ENCODE measurements around the gene CLASP2.
"Not testable (repeated sequence)": the region's sequence is repeated elsewhere in the genome, so short reads cannot be mapped to it uniquely, and the experiment has no call there.

Gene CLASP2

GRCh38 chr3:33687406-33688010 lies 30.5 kb downstream of the CLASP2 start:
- DNase-seq (ENCODE audit: low read depth, low spot score) = no peak

DNA sequence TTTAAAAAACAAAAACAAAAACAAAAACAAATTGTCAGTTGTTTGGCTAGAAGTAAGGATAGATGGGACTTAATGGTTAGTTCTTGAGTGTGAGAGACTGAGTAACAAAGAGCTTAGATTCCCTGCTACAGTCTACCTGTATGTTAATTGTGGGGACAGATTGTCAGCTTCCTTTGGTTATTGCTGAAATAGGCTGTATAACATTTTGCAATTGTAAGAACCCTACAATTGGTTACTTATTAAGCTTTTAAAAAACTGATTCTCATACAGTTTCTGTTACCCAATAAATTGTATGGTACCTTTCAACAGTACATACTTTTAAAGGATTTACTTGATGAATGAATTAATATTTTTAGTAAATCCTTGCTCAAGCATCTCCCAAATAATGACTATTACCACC lies 35.3 kb downstream of the CLASP2 start:
- DNase-seq (ENCODE audit: low read depth, low spot score) = no peak

GRCh38 chr3:33681667-33682066 lies 36.4 kb downstream of the CLASP2 start:
- no peak for DNase-seq (ENCODE audit: low read depth, low spot score)

GRCh38 chr3:33678073-33678472 lies 40.0 kb downstream of the CLASP2 start:
- DNase-seq (ENCODE audit: low read depth, low spot score) = no peak

GRCh38 chr3:33673436-33673835 lies 44.6 kb downstream of the CLASP2 start:
- DNase-seq (ENCODE audit: low read depth, low spot score) = not testable (repeated sequence)

- no peak for DNase-seq (ENCODE audit: low read depth, low spot score)
Measured at GRCh38 chr3:33668618-33669017, 49.4 kb downstream of the CLASP2 start.

DNA sequence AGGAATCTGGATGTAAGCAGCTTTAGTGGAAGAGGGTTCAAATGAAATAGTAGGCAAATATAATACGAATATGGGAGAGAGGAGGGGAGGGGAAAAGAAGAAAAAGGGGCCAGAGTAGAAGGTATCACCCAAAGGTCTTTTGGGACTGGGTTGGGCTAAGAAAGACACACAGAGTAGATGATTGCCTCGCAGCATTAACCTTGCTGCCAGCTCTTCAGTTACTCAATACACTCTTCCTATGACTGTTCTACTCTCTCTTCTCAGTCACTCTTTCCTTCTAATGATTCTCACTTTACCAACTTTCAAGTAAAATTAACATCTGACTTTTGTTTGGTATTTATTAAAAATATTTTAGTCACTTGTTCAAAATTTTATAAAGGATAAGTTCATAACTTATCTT lies 52.8 kb downstream of the CLASP2 start:
- DNase-seq (ENCODE audit: low read depth, low spot score) = no peak

GRCh38 chr3:33664195-33664594 lies 53.9 kb downstream of the CLASP2 start:
- DNase-seq (ENCODE audit: low read depth, low spot score) = no peak

DNA sequence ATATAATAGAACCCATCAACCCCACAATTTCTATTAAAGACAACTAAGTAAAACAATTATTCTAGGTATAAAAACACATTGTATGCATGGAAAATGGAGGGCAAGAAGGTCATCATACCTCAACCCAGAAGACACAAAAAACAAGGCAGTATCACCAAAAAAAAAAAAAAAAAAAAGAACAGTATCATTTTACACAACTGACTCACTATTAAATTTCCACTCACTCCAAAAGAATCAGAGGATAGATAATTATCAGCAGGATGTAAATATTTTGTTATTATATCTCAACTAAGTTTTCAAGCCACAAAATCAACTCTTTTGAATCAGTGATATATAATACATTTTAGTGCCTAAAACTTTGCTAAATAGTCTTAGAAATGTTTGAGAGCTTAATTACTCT lies 55.0 kb downstream of the CLASP2 start:
- DNase-seq (ENCODE audit: low read depth, low spot score) = no peak

DNA sequence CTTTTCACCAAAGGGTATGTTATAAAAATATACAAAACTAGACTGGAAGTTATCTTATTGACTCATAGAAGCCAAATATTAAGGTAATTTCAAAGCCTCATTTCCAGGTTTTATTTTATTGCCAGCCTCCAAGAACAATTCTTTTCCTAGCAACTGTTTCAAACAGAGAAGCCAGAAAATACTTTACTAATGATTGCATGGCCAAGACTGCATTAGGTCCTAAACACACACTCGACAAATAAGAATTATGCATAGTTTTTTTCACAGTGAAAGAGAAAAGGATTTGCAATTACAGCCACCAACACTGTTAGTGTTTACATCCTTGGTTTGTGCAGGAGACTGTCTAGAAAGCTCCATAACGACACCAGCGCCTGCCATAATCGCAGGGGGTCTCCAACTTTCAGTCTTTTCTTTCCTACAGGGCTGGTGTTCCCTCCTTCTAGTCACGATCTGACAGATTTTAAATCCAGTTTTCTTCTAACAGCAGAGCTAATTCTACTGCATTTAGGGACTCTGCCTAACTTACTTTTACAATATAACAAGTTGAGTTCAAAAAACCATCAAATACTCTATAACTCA lies 58.1 kb downstream of the CLASP2 start:
- no peak for DNase-seq (ENCODE audit: low read depth, low spot score)

DNA sequence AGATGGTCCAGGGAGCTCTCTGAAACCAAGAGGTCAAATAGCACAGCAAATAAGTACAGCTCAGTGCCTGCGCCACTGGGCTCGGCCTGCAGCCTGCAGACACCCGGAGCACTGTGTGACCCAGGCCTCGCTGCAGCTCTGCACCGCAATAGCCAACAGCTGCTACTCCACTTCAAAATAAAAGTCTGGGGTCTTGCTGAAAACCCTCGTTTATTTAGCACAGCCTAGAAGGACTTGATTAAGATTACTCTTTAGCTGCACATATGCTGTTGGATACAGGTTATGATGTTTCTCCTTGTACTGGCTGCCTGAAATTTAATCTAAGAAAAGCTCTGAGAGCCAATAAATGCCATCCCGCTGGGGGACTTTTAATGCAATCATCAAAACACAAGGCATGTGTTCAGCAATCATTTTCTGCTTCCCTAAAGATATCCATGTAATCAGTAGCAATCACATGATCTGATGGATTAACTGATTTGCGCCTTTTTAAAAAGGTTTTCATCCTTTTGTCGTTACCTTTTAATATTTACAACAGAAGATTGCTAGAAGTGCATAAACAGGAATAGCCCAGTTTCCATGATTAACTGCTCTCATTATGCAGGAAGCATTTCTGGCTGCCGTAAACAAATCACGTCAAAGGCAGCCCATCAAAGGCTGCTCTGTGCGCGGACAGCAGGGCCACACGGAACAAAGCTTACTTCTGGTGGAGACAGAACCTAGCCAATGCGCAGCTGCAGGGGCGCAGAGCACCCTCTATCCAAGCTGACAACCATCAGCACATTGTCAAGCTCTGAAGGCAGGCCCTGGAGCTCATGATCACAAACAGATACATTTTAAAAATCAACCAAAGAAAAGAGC lies 58.8 kb downstream of the CLASP2 start:
- DNase-seq (ENCODE audit: low read depth, low spot score) = no peak

- DNase-seq (ENCODE audit: low read depth, low spot score) = no peak
Measured at GRCh38 chr3:33658621-33658990, 59.4 kb downstream of the CLASP2 start.

DNA sequence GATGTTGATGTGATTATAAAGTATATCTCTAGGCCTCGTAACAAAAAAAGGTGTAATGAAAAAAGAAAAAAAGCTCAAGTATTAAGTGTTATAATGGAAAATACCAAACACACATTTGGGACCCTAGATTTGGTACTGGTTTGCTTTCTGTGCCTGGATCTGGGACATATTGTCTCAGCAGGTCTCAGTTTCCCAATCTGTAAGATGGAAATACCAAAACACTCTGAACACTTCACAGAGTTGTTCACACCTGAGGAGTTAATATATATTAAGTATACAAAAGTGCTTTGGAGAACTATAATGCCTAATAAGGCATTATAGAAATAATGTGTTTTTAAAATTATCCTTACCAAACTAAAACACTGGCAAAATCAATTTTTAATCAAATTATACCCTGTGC lies 60.0 kb downstream of the CLASP2 start:
- DNase-seq (ENCODE audit: low read depth, low spot score) = no peak

GRCh38 chr3:33652736-33653135 lies 65.3 kb downstream of the CLASP2 start:
- no peak for DNase-seq (ENCODE audit: low read depth, low spot score)

DNA sequence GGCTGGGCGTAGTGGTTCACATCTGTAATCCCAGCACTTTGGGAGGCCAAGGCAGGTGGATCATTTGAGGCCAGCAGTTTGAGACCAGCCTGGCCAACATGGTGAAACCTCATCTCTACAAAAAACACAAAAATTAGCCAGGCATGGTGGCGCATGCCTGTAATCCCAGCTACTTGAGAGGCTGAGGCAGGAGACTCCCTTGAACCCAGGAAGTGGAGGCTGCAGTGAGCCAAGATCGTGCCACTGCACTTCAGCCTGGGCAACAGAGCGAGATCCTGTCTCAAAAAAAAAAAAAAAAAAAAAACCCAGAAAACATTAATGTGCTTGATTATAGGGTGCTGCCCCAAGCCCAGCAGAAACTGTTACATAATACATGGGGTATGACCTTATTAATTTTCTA lies 67.0 kb downstream of the CLASP2 start:
- DNase-seq (ENCODE audit: low read depth, low spot score) = not testable (repeated sequence)

DNA sequence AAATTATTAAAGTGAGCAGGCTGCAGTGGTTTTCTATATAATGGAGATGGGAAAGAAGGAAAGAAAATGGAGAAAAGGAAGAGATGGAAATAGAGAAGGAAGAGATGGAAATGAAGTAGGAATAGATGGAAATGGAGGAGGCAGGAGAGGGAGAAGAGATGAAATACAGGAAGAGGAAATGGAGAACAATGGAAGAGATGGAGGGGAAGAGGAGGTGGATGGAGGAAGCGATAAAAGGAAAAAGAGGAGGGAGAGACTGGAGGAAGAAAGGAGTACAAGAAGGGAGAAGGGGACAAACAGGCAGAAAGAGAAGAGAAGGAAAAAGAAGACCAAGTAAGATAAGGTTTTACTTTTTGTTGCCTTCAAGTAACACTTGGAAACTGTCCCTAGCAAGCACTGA lies 67.6 kb downstream of the CLASP2 start:
- no peak for DNase-seq (ENCODE audit: low read depth, low spot score)

DNA sequence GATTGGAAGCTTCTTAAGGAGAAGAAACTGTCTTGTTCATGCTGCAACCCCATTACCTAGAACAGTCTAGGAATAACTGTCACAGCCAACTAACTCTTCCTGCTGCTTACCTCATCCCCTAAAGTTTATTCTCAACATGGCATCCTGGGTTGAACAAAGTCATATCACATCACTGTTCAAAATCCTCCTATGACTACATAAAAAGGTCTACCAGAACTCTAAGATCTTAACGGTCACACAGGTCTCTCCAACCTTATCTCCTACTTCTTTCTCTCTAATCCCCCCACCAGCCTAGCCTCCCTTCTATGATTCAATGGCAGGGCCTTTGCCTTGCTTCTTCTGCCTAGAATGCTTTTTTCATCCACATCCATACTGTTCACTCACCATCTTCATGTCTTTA lies 69.3 kb downstream of the CLASP2 start:
- DNase-seq (ENCODE audit: low read depth, low spot score) = no peak

GRCh38 chr3:33646406-33646805 lies 71.6 kb downstream of the CLASP2 start:
- DNase-seq (ENCODE audit: low read depth, low spot score) = no peak

DNA sequence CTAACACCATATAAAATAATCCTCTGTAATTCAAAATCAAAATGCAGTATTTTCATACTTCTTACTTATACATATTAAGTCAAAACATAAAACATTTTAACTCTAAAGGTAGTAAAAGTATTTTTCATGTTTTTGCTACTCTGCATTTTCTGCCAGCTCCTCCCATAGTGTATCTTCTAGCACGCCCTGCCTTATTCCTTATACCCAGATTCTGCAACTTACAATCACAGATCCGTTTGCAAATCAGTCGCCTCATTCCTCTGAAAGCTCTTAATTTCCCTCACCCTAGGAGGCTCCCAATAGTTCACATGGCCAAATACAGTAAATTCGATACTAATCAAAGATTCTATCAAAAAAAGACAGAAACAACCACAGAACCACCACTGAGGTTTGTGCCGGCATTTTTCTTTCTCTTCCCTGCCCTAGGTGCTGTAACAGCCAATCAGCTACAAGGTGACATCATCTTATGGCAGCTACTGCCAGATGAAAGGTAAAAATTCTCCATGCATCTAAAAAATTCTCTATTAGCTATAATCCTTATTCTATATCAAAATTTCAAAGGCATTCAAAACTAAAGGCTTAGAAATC lies 72.9 kb downstream of the CLASP2 start:
- no peak for DNase-seq (ENCODE audit: low read depth, low spot score)

GRCh38 chr3:33644582-33644981 lies 73.5 kb downstream of the CLASP2 start:
- no peak for DNase-seq (ENCODE audit: low read depth, low spot score)

- no peak for DNase-seq (ENCODE audit: low read depth, low spot score)
Measured at GRCh38 chr3:33642806-33643205, 75.2 kb downstream of the CLASP2 start.

DNA sequence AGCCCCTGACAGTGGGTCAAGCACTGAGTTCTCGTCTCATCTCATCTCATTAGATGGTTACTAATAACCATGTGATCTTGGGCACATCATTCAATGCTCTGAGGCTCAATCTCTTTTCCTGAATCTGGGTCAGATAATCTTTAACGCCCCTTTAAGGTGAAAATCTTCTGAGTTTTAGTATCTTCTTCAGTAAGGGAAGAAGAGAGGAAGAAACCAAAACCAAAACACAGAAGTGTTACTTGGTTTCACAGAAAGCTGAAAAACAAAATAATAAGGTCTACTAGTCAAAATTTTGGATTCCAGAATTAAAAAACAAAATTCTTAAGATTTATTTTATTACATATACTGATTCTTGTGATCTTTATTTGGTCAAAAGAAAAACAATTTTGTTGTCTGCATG lies 78.2 kb downstream of the CLASP2 start:
- DNase-seq (ENCODE audit: low read depth, low spot score) = no peak

GRCh38 chr3:33637482-33637881 lies 80.6 kb downstream of the CLASP2 start:
- no peak for DNase-seq (ENCODE audit: low read depth, low spot score)

Measured in activated naive CD8-positive, alpha-beta T cell treated with anti-CD3 and anti-CD28 coated beads, Interleukin-2, amount 50 U/mL, for 16 hours (primary cell).